Erythroblast (primary cell): ENCODE measurements around the gene RAD51B.

Source experiments
- GATA1 ChIP-seq: IDR thresholded peaks from 2 replicates; pipeline ENCODE4 v1.6.1; 2011; ENCODE audit warnings: low read depth, mild to moderate bottlenecking, control low read depth, low read length, moderate library complexity
- POLR2A ChIP-seq: IDR thresholded peaks from 2 replicates; pipeline ENCODE4 v1.6.1; 2011; ENCODE audit warnings: mild to moderate bottlenecking, low read length

- no peak for TF ChIP-seq POLR2A
- no peak for TF ChIP-seq GATA1
These were observed 657.5 kb downstream of the RAD51B start for GRCh38 chr14:68477110-68477455.
